A673 (cell line): ENCODE data around the gene MAGEA6. TPM values are rescaled to one million over a fixed set of nuclear protein-coding genes. Genes with fewer than 3 reads are reported as not detected.

Source experiments
- BruUV-seq: library from RNA; stranded (reverse); fragments of 400-500 nt; replicated peaks from 2 replicates; lab custom pipeline; 2021; lab: Mats Ljungman, UMichigan
- CTCF ChIA-PET: fragments of 300-600 bp; sonication (Branson Sonifier 250); formaldehyde crosslinking; loops from one replicate; lab custom pipeline; 2022; ENCODE audit warnings: antibody characterized with exemption; lab: Charles Lee
- POLR2A ChIA-PET: fragments of 300-600 bp; sonication (Branson Sonifier 250); formaldehyde crosslinking; loops from one replicate; lab custom pipeline; 2022; ENCODE audit warnings: antibody characterized with exemption; ENCODE audit not compliant: low non-redundant PET; lab: Charles Lee
- DNase-seq: peaks from one replicate; pipeline ENCODE4 v3.0.0-alpha.2; 2015; ENCODE audit warnings: low spot score
- H3K27ac ChIP-seq: fragments of 200-600 bp; sonication (generic); 2 replicates; pipeline ENCODE4 v1.5.1; 2016; ENCODE audit warnings: mixed run types, low read depth, mild to moderate bottlenecking, mixed read lengths, antibody characterized with exemption, low read length; ENCODE audit not compliant: poor library complexity, severe bottlenecking
- H3K27me3 ChIP-seq: fragments of 200-600 bp; sonication (generic); replicated peaks from 2 replicates; pipeline ENCODE4 v1.6.1; 2017; ENCODE audit warnings: mixed run types, low read depth, mild to moderate bottlenecking, mixed read lengths, antibody characterized with exemption, low read length; ENCODE audit not compliant: insufficient read depth, poor library complexity
- H3K36me3 ChIP-seq: fragments of 200-600 bp; sonication (generic); 2 replicates; pipeline ENCODE4 v1.6.1; 2016; ENCODE audit warnings: mixed run types, mild to moderate bottlenecking, mixed read lengths, antibody characterized with exemption, low read length; ENCODE audit not compliant: insufficient read depth, poor library complexity, severe bottlenecking
- H3K4me1 ChIP-seq: fragments of 200-600 bp; sonication (generic); 2 replicates; pipeline ENCODE4 v1.6.1; 2017; ENCODE audit warnings: mixed run types, mild to moderate bottlenecking, mixed read lengths, antibody characterized with exemption, low read length; ENCODE audit not compliant: insufficient read depth, poor library complexity, severe bottlenecking
- H3K4me3 ChIP-seq: fragments of 200-600 bp; sonication (generic); 2 replicates; pipeline ENCODE4 v1.5.1; 2016; ENCODE audit warnings: low read depth, mixed run types, mild to moderate bottlenecking, mixed read lengths, low read length; ENCODE audit not compliant: poor library complexity, severe bottlenecking
- H3K9me3 ChIP-seq: fragments of 200-600 bp; sonication (generic); 2 replicates; pipeline ENCODE4 v1.6.1; 2016; ENCODE audit warnings: mixed run types, low read depth, mild to moderate bottlenecking, mixed read lengths, antibody characterized with exemption, low read length; ENCODE audit not compliant: poor library complexity, severe bottlenecking
- CTCF ChIP-seq: fragments of 300-800, 200-600 bp; sonication (generic); conservative IDR thresholded peaks from 2 replicates; pipeline ENCODE4 v1.5.1; 2017; ENCODE audit warnings: low read depth, mild to moderate bottlenecking, antibody characterized with exemption, low read length, moderate library complexity, mixed read lengths
- EZH2 ChIP-seq: fragments of 200-600 bp; sonication (generic); IDR thresholded peaks from 2 replicates; pipeline ENCODE4 v1.6.1; 2017; ENCODE audit warnings: borderline replicate concordance, low read depth, mild to moderate bottlenecking, mixed read lengths, antibody characterized with exemption, low read length; ENCODE audit not compliant: poor library complexity, severe bottlenecking
- intact Hi-C: fragments of 100-400 bp; cut with micrococcal nuclease; formaldehyde crosslinking; loops from one replicate; pipeline ENCODE4 v1.10.0; 2022; ENCODE audit not compliant: unreplicated experiment
- total RNA-seq: library from RNA; stranded (reverse); gene quantifications from 2 replicates; pipeline ENCODE4 v1.2.3, GENCODE V29; 2021

Gene MAGEA6
- total RNA-seq, 1 experiment from 2014 or later = not detected

- Histone ChIP-seq H3K4me1 (no peaks in the 10 kb centered on the region), H3K4me3 (no peak within 1 kb of the TSS), H3K36me3 (no peaks in the 10 kb centered on the region), H3K9me3 (no peaks in the 10 kb centered on the region), H3K27me3 (peaks cover 11% of the 10 kb centered on the region), H3K27ac (no peak within 1 kb of the TSS)
- ChIA-PET POLR2A (no interaction called here), CTCF (no interaction called here)
- DNase-seq = no peak
- no peak for TF ChIP-seq EZH2
- no peak for TF ChIP-seq CTCF
- intact Hi-C loops = no loop called here
- no TSS peak for BruUV-seq
Observed at GRCh38 chrX:152733261-152733975, 36.1 kb downstream of the MAGEA6 start, which contains the start of the genes CSAG1 and MAGEA12. Gene CSAG1 (minus strand): TSS chrX:152733721. CDS start chrX:152732460, 1,261 bp downstream. Gene MAGEA12 (plus strand): TSS chrX:152733757. CDS start chrX:152736162, 2,405 bp downstream.

GRCh38 chrX:152725409-152725808, 44.1 kb downstream of the MAGEA6 start:
- Histone ChIP-seq H3K27ac (no peak overlapping the region), H3K36me3 (no peaks in the 10 kb centered on the region), H3K4me1 (no peaks in the 10 kb centered on the region), H3K9me3 (no peaks in the 10 kb centered on the region), H3K4me3 (no peak overlapping the region), H3K27me3 (no peaks in the 10 kb centered on the region)
- ChIA-PET POLR2A (no interaction called here), CTCF (no interaction called here)
- TF ChIP-seq EZH2 (no peak), CTCF (no peak)
- BruUV-seq = no TSS peak
- intact Hi-C loops = no loop called here
- DNase-seq = no peak

Other genes with a start within 250 kb of the MAGEA6 start
- gene GABRQ, start 131.8 kb downstream of the MAGEA6 start, total RNA-seq = not detected in 2 replicates
- gene MAGEA3, start 70.9 kb downstream of the MAGEA6 start, total RNA-seq = not detected in 2 replicates
- not detected in 2 replicates for gene CSAG2, start 60.4 kb downstream of the MAGEA6 start, total RNA-seq
- gene MAGEA2B, start 55.1 kb downstream of the MAGEA6 start, total RNA-seq = not detected in 2 replicates
- gene CSAG1, start 36.0 kb downstream of the MAGEA6 start, total RNA-seq = not detected in 2 replicates
- not detected in 2 replicates for gene MAGEA12, start 35.9 kb downstream of the MAGEA6 start, total RNA-seq
- gene MAGEA2, start 15.8 kb downstream of the MAGEA6 start, total RNA-seq = not detected in 2 replicates
- not detected in 2 replicates for gene CSAG3, start 10.5 kb downstream of the MAGEA6 start, total RNA-seq
- gene CETN2, start 61.1 kb upstream of the MAGEA6 start, total RNA-seq = 33.3 and 36.1 TPM in 2 replicates
- gene NSDHL, start 61.4 kb upstream of the MAGEA6 start, total RNA-seq = 44.4 and 52.0 TPM in 2 replicates
- gene ZNF185, start 128.4 kb upstream of the MAGEA6 start, total RNA-seq = 2.1 and 2.2 TPM in 2 replicates
- not detected in 2 replicates for gene PNMA5, start 224.4 kb upstream of the MAGEA6 start, total RNA-seq